HG02981 (cell line): Measurements from ENCODE around the gene KIF26B.
A peak's percentile ranks its signal among the peaks of the same experiment; 100 is the strongest.

Experiments
- ATAC-seq: cut with Tn5 transposase; IDR thresholded peaks from one replicate; pipeline ENCODE4 v1.9.1; 2021; ENCODE audit warnings: mild to moderate bottlenecking, moderate library complexity; ENCODE audit not compliant: unreplicated experiment

Gene KIF26B

GRCh38 chr1:245606157-245606725 lies 451.5 kb downstream of the KIF26B start:
- no peak for ATAC-seq

- ATAC-seq, result no peak
Measured at GRCh38 chr1:245608271-245608670, 453.5 kb downstream of the KIF26B start.

GRCh38 chr1:245609354-245610150 lies 454.8 kb downstream of the KIF26B start:
- ATAC-seq, result no peak

- no peak for ATAC-seq
Measured at GRCh38 chr1:245611251-245611650, 456.5 kb downstream of the KIF26B start.

GRCh38 chr1:245614476-245614875 lies 459.7 kb downstream of the KIF26B start:
- ATAC-seq, result no peak

GRCh38 chr1:245615001-245615400 lies 460.2 kb downstream of the KIF26B start:
- ATAC-seq, result no peak

GRCh38 chr1:245621589-245621988 lies 466.8 kb downstream of the KIF26B start:
- ATAC-seq, result no peak

- no peak for ATAC-seq
Measured at GRCh38 chr1:245622332-245623014, 467.7 kb downstream of the KIF26B start.

GRCh38 chr1:245641384-245641783 lies 486.6 kb downstream of the KIF26B start:
- ATAC-seq, result no peak

GRCh38 chr1:245645406-245645805 lies 490.6 kb downstream of the KIF26B start:
- ATAC-seq, result peak; percentile 6

GRCh38 chr1:245645894-245646293 lies 491.1 kb downstream of the KIF26B start:
- ATAC-seq, result peak; percentile 46

GRCh38 chr1:245648749-245649522 lies 494.2 kb downstream of the KIF26B start:
- ATAC-seq, result no peak

- no peak for ATAC-seq
Measured at GRCh38 chr1:245649666-245650065, 494.9 kb downstream of the KIF26B start.

- ATAC-seq, result no peak
Measured at GRCh38 chr1:245650441-245650960, 495.7 kb downstream of the KIF26B start.

GRCh38 chr1:245651093-245651492 lies 496.3 kb downstream of the KIF26B start:
- no peak for ATAC-seq

- no peak for ATAC-seq
Measured at GRCh38 chr1:245652116-245652515, 497.3 kb downstream of the KIF26B start.

- ATAC-seq, result no peak
Measured at GRCh38 chr1:245652660-245653427, 498.1 kb downstream of the KIF26B start.

GRCh38 chr1:245654460-245655050 lies 499.8 kb downstream of the KIF26B start:
- ATAC-seq, result no peak

GRCh38 chr1:245656189-245656717 lies 501.5 kb downstream of the KIF26B start:
- no peak for ATAC-seq

- no peak for ATAC-seq
Measured at GRCh38 chr1:245657371-245657770, 502.6 kb downstream of the KIF26B start.
